ENCODE results near the gene PRRX2.

The PRRX2 gene

GRCh38 chr9:129665814-129666520 lies 520 bp downstream of the PRRX2 start:
- TF ChIP-seq, protein P1, sequence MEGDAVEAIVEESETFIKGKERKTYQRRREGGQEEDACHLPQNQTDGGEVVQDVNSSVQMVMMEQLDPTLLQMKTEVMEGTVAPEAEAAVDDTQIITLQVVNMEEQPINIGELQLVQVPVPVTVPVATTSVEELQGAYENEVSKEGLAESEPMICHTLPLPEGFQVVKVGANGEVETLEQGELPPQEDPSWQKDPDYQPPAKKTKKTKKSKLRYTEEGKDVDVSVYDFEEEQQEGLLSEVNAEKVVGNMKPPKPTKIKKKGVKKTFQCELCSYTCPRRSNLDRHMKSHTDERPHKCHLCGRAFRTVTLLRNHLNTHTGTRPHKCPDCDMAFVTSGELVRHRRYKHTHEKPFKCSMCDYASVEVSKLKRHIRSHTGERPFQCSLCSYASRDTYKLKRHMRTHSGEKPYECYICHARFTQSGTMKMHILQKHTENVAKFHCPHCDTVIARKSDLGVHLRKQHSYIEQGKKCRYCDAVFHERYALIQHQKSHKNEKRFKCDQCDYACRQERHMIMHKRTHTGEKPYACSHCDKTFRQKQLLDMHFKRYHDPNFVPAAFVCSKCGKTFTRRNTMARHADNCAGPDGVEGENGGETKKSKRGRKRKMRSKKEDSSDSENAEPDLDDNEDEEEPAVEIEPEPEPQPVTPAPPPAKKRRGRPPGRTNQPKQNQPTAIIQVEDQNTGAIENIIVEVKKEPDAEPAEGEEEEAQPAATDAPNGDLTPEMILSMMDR (IDR thresholded peaks at IDR 0.05; ENCODE audit: low read depth, low read length, missing control alignments) = no peak
- H3K4me3 ChIP-seq (ENCODE audit: low read depth, low read length) = no peak overlapping the region
- DNase-seq (ENCODE audit: low read depth) = no peak

DNA sequence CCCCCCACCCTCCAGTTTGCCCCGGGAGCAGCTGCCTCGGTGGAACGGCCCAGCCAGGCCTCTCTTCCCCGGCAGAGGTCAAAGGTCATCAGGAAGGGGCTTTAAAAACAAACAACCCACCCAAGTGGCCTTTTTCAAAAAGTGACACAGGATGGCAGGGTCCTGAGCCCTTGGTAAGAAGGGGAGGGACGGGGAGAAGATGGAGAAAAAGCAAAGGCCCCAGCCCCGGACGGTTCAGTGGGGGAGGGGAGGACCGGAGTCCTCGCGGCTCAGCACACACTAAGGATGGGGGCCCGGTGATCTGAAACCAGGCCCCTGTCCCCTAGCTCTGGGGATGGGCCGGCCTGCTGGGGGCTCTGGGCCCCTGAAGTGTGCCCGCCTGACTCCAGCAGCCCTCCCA lies 1.1 kb downstream of the PRRX2 start:
- H3K4me3 ChIP-seq (ENCODE audit: low read depth, low read length) = no peak overlapping the region
- TF ChIP-seq, protein P1 (IDR thresholded peaks at IDR 0.05; ENCODE audit: low read depth, low read length, missing control alignments) = no peak
- DNase-seq (ENCODE audit: low read depth) = no peak

- no peak for DNase-seq (ENCODE audit: low read depth)
- TF ChIP-seq, protein P1 (IDR thresholded peaks at IDR 0.05; ENCODE audit: low read depth, low read length, missing control alignments) = no peak
These were observed 1.9 kb downstream of the PRRX2 start for GRCh38 chr9:129667378-129667777.

DNA sequence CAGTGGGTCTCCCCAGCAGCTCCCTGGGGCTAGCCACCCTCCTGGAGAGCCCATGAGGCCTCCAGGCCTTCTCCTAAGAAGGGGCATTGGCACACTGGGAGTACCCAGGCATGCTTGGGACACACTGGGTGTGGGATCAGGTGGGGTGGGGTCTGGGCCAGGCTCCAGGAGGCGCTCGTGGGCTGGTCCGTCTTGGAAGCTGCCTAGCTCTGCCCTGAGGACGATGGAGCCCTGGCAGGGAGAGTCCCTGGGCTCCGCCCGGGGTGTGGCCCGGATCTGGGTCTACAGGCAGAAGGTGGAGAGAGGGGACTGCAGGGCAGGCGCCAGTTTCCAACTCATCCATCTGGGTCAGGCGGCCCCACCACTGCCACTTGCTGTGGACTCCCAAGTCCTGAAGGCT lies 2.4 kb downstream of the PRRX2 start:
- TF ChIP-seq, protein P1 (IDR thresholded peaks at IDR 0.05; ENCODE audit: low read depth, low read length, missing control alignments) = no peak
- DNase-seq (ENCODE audit: low read depth) = no peak
- no peak overlapping the region for H3K4me3 ChIP-seq (ENCODE audit: low read depth, low read length)

More at GRCh38 chr9:129667378-129667777, 1.9 kb downstream of the PRRX2 start:
- H3K4me3 ChIP-seq (ENCODE audit: low read depth, low read length) = no peak overlapping the region

GRCh38 chr9:129669141-129669718 lies 3.8 kb downstream of the PRRX2 start:
- no peak for DNase-seq (ENCODE audit: low read depth)
- TF ChIP-seq, protein P1 (IDR thresholded peaks at IDR 0.05; ENCODE audit: low read depth, low read length, missing control alignments) = no peak
- H3K4me3 ChIP-seq (ENCODE audit: low read depth, low read length) = no peak overlapping the region

GRCh38 chr9:129669946-129670345 lies 4.5 kb downstream of the PRRX2 start:
- TF ChIP-seq, protein P1 (IDR thresholded peaks at IDR 0.05; ENCODE audit: low read depth, low read length, missing control alignments) = no peak
- no peak overlapping the region for H3K4me3 ChIP-seq (ENCODE audit: low read depth, low read length)
- no peak for DNase-seq (ENCODE audit: low read depth)

GRCh38 chr9:129671065-129671464 lies 5.6 kb downstream of the PRRX2 start:
- DNase-seq (ENCODE audit: low read depth) = no peak
- no peak overlapping the region for H3K4me3 ChIP-seq (ENCODE audit: low read depth, low read length)
- TF ChIP-seq, protein P1 (IDR thresholded peaks at IDR 0.05; ENCODE audit: low read depth, low read length, missing control alignments) = no peak

Data from GM12864 (cell line).